Neural crest cell (in vitro differentiated cells): ENCODE results near the gene LYPD4. TPM values are rescaled to one million over a fixed set of nuclear protein-coding genes. Genes with fewer than 3 reads are reported as not detected.

Experiments
- DNase-seq: peaks from one replicate; pipeline ENCODE4 v3.0.0; 2021; ENCODE audit warnings: low read depth, mixed read lengths, low spot score
- H3K27ac Mint-ChIP-seq: one replicate; pipeline ENCODE4 v1.8.0; 2021; ENCODE audit warnings: mild to moderate bottlenecking, mixed read lengths; ENCODE audit not compliant: unreplicated experiment
- H3K27me3 Mint-ChIP-seq: 2 replicates; pipeline ENCODE4 v1.8.0; 2021; ENCODE audit warnings: low read depth, mild to moderate bottlenecking, mixed read lengths
- H3K36me3 Mint-ChIP-seq: 2 replicates; pipeline ENCODE4 v1.8.0; 2021; ENCODE audit warnings: low read depth, mild to moderate bottlenecking, mixed read lengths
- H3K4me1 Mint-ChIP-seq: 2 replicates; pipeline ENCODE4 v1.8.0; 2021; ENCODE audit warnings: mixed read lengths
- H3K4me3 Mint-ChIP-seq: one replicate; pipeline ENCODE4 v1.8.0; 2021; ENCODE audit warnings: mild to moderate bottlenecking, mixed read lengths
- H3K9me3 Mint-ChIP-seq: 2 replicates; pipeline ENCODE4 v1.8.0; 2021; ENCODE audit warnings: mixed read lengths
- total RNA-seq: library from RNA; stranded (reverse); gene quantifications from 2 replicates; pipeline ENCODE4 v1.2.1, GENCODE V29; 2021
- TF ChIP-seq, protein P1 (sequence below): fragments of 200-600 bp; sonication (generic); conservative IDR thresholded peaks from 2 replicates; pipeline ENCODE4 v1.5.0; 2021; ENCODE audit warnings: antibody characterized with exemption, mild to moderate bottlenecking

Gene LYPD4
- total RNA-seq, 1 donor from 2014 or later = not detected

DNA sequence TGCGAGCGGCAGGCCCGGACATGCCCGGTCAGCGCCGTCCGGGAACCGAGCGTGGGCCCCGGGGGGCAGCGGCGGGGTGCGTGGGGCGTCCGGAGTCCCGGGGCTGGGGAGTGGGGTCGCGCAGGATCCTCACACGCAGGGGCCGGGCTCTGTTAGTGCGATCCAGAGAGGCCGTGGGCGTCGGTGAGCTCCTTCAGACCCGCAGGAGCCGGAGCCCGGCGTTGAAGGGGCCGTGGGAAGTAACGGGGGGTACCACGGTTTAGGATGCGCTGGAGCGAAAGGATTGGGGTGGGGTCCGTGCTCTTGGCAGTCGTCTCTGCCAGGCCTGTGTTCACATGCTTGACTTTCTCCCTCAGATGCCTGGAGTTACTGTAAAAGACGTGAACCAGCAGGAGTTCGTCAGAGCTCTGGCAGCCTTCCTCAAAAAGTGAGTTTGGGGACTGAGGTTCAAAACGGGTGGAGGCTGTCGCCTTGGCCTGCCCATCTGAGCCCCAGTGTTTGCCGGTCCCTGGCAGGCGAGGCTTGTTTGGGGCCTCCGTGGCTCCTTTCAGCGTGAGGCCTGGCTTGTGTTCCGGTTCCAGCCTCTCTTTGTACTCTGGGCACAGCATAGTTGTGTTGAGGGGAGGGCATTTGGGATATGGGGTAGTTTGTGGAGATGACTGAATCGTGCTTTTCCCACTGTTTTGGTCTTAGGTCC, 16.1 kb upstream of the LYPD4 start:
- DNase-seq = no peak
- Mint-ChIP-seq H3K36me3 (peaks cover 30% of the 10 kb centered on the region), H3K4me1 (peaks cover 42% of the 10 kb centered on the region), H3K4me3 (peak overlapping the region; percentile 94), H3K27ac (peak overlapping the region; percentile 98), H3K27me3 (peaks cover 29% of the 10 kb centered on the region), H3K9me3 (no peaks in the 10 kb centered on the region)
- TF ChIP-seq, protein P1, sequence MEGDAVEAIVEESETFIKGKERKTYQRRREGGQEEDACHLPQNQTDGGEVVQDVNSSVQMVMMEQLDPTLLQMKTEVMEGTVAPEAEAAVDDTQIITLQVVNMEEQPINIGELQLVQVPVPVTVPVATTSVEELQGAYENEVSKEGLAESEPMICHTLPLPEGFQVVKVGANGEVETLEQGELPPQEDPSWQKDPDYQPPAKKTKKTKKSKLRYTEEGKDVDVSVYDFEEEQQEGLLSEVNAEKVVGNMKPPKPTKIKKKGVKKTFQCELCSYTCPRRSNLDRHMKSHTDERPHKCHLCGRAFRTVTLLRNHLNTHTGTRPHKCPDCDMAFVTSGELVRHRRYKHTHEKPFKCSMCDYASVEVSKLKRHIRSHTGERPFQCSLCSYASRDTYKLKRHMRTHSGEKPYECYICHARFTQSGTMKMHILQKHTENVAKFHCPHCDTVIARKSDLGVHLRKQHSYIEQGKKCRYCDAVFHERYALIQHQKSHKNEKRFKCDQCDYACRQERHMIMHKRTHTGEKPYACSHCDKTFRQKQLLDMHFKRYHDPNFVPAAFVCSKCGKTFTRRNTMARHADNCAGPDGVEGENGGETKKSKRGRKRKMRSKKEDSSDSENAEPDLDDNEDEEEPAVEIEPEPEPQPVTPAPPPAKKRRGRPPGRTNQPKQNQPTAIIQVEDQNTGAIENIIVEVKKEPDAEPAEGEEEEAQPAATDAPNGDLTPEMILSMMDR = no peak

- peaks cover 37% of the 10 kb centered on the region for H3K27me3 Mint-ChIP-seq
- peaks cover 42% of the 10 kb centered on the region for H3K4me1 Mint-ChIP-seq
These were observed 15.3 kb upstream of the LYPD4 start, which contains the start of gene RPS19 for GRCh38 chr19:41859618-41860418. Gene RPS19, plus strand, starts transcription at chr19:41860255. Its CDS starts 520 bp downstream, at chr19:41860775.

GRCh38 chr19:41859213-41859617, 14.7 kb upstream of the LYPD4 start:
- peak overlapping the region; percentile 94 for H3K4me3 Mint-ChIP-seq
- no peaks in the 10 kb centered on the region for H3K9me3 Mint-ChIP-seq
- peaks cover 43% of the 10 kb centered on the region for H3K27me3 Mint-ChIP-seq
- H3K36me3 Mint-ChIP-seq = peaks cover 24% of the 10 kb centered on the region
- DNase-seq = no peak
- no peak overlapping the region for H3K27ac Mint-ChIP-seq
- peaks cover 40% of the 10 kb centered on the region for H3K4me1 Mint-ChIP-seq
- TF ChIP-seq, protein P1 = no peak

More at GRCh38 chr19:41859618-41860418, 15.3 kb upstream of the LYPD4 start, which contains the start of gene RPS19:
- Mint-ChIP-seq H3K4me3 (peak within 1 kb of the TSS; percentile 94), H3K27ac (peak within 1 kb of the TSS; percentile 99), H3K36me3 (peaks cover 30% of the 10 kb centered on the region), H3K9me3 (no peaks in the 10 kb centered on the region)
- peak; percentile 99 for DNase-seq
- TF ChIP-seq, protein P1 = peak; percentile 69

DNA sequence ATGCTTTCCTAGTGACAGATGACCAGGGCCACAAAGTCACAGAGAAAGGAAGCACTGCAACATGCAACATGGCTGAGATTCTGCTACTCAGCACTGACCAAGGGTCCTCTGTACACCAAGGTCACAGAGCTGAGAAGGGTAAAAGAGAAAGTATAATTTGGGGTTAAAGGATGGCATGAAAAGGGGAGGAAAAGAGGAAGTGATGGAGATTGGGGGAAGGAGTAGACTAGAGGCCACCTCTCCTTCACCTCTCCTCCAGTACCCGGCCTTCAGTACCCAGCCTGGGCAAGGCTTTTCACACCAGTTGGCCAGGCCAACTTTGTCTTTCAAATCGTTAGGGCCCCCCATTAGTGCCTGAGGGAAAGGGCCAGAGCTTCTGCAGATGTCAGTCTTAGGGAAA, 9.3 kb upstream of the LYPD4 start:
- H3K9me3 Mint-ChIP-seq = no peaks in the 10 kb centered on the region
- no peak overlapping the region for H3K4me3 Mint-ChIP-seq
- H3K27ac Mint-ChIP-seq = no peak overlapping the region
- TF ChIP-seq, protein P1 = no peak
- no peaks in the 10 kb centered on the region for H3K36me3 Mint-ChIP-seq
- no peaks in the 10 kb centered on the region for H3K4me1 Mint-ChIP-seq
- DNase-seq = no peak
- H3K27me3 Mint-ChIP-seq = peaks cover 91% of the 10 kb centered on the region

- Mint-ChIP-seq H3K4me1 (no peaks in the 10 kb centered on the region), H3K27ac (no peak overlapping the region), H3K9me3 (no peaks in the 10 kb centered on the region), H3K36me3 (no peaks in the 10 kb centered on the region), H3K27me3 (peaks cover 95% of the 10 kb centered on the region), H3K4me3 (no peak overlapping the region)
- TF ChIP-seq, protein P1 = no peak
- DNase-seq = no peak
These were observed 8.9 kb upstream of the LYPD4 start for GRCh38 chr19:41853344-41853743.
